Left lung (tissue), 10 donors: Measurements from ENCODE around the gene MRPL10. TPM values are rescaled to one million over a fixed set of nuclear protein-coding genes. Genes with fewer than 3 reads are reported as not detected.

Source experiments
- ATAC-seq: fragments of 200-7000 bp; cut with Tn5 transposase; one replicate; pipeline ENCODE4 v1.9.1; 2020; ENCODE audit warnings: moderate library complexity
- DNase-seq, 4 donors: peaks; one replicate each; pipeline ENCODE4 v3.0.0-alpha.2; 2013 to 2020
- H3K27ac ChIP-seq, 2 donors: fragments of 200-600 bp; sonication (generic) in 1 of 2; one replicate each; pipeline versions ENCODE4 v1.5.0 to v1.8.0; 2020 to 2021
- H3K27me3 ChIP-seq, 2 donors: fragments of 200-600 bp; sonication (generic) in 1 of 2; one replicate each; pipeline versions ENCODE4 v1.5.0 to v1.8.0; 2020 to 2021
- H3K36me3 ChIP-seq, 2 donors: fragments of 200-600 bp; sonication (generic) in 1 of 2; one replicate each; pipeline versions ENCODE4 v1.5.0 to v1.8.0; 2020 to 2021
- H3K4me1 ChIP-seq, 2 donors: fragments of 200-600 bp; one replicate each; pipeline ENCODE4 v1.8.0; 2021
- H3K4me3 ChIP-seq, 2 donors: fragments of 200-600 bp; sonication (generic) in 1 of 2; one replicate each; pipeline versions ENCODE4 v1.5.0 to v1.8.0; 2020 to 2021; ENCODE audit warnings: mild to moderate bottlenecking in 1 of 2
- H3K9me3 ChIP-seq, 2 donors: fragments of 200-600 bp; sonication (generic) in 1 of 2; one replicate each; pipeline versions ENCODE4 v1.5.0 to v1.8.0; 2020 to 2021
- intact Hi-C, 2 donors: fragments of 100-400 bp; cut with DNase I; formaldehyde crosslinking; loops; one replicate each; pipeline versions ENCODE4 v1.11.2 to v1.14.2; 2022
- polyA plus RNA-seq, 6 donors: library from polyadenylated mRNA; unstranded; fragments of 120-200 nt; gene quantifications; one replicate each; pipeline ENCODE4 v1.2.1, GENCODE V29; 2013; ENCODE audit not compliant: insufficient read length in 6 of 6
- total RNA-seq, 2 donors: library from RNA; stranded (reverse); fragmentation: NEBNext Ultra II Directional; extraction: Animal tissue kit (Norgen Biotek cat#: 25700); gene quantifications; one replicate each; pipeline ENCODE4 v1.2.1, GENCODE V29; 2021
- TF ChIP-seq, protein P1 (sequence below), 2 donors: fragments of 200-600 bp; sonication (generic) in 1 of 2; IDR thresholded peaks; one replicate each; pipeline versions ENCODE4 v1.5.0 to v1.8.0; 2021; ENCODE audit warnings: antibody characterized with exemption in 2 of 2
- donor health status: DM: no; HTN: yes; CAD: no.
- donor health status: DM: no; HTN: no; CAD: no.

The MRPL10 gene
- total and polyA plus RNA-seq, 8 donors = 26.2 to 55.7 (median 50.6) TPM

- no peaks in the 10 kb centered on the region for H3K9me3 ChIP-seq
- no peak overlapping the region for H3K27ac ChIP-seq
- intact Hi-C loops = no loop called here
- DNase-seq = peak in 1 of 4 donors; percentile 73
- TF ChIP-seq, protein P1, sequence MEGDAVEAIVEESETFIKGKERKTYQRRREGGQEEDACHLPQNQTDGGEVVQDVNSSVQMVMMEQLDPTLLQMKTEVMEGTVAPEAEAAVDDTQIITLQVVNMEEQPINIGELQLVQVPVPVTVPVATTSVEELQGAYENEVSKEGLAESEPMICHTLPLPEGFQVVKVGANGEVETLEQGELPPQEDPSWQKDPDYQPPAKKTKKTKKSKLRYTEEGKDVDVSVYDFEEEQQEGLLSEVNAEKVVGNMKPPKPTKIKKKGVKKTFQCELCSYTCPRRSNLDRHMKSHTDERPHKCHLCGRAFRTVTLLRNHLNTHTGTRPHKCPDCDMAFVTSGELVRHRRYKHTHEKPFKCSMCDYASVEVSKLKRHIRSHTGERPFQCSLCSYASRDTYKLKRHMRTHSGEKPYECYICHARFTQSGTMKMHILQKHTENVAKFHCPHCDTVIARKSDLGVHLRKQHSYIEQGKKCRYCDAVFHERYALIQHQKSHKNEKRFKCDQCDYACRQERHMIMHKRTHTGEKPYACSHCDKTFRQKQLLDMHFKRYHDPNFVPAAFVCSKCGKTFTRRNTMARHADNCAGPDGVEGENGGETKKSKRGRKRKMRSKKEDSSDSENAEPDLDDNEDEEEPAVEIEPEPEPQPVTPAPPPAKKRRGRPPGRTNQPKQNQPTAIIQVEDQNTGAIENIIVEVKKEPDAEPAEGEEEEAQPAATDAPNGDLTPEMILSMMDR (IDR thresholded peaks at IDR 0.05) = peak in 1 of 2 donors; percentile 3
- H3K4me3 ChIP-seq = no peak overlapping the region
- ATAC-seq = no peak
- H3K27me3 ChIP-seq = peaks cover 36 to 84% of the 10 kb centered on the region in 2 donors
- no peaks in the 10 kb centered on the region for H3K36me3 ChIP-seq
- H3K4me1 ChIP-seq = peaks cover 0 to 48% of the 10 kb centered on the region in 2 donors
These were observed 16.2 kb upstream of the MRPL10 start for GRCh38 chr17:47847341-47848197.

DNA sequence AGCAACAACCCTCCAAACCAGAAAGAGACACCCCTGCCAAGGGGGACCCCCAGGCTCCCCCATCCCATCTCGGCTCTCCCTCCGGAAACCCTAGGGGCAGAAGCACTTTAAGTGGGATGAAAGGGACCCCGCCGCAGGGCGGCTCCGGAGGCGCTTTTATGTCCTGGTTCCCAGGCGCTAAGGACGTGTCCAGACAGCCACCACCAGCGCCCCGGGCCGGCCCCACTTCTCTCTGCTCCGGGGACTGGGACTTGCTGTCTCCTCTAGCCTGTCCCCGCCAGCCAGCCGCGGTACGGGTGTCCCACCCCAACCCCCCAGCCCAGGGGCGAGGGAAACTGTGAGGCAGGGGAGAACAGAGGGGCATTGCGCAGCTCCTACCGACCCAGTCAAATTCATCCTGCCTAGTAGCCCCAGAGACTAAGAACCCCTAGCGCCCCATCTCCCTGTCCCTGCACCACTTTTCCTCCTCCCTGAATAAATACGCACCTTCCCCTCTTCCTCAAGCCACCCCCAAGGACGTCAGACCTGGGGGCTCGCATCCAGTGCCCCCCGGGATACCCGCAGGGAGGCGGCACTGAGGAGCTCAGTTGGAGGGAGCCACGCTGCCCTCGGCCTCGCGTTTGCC is 15.5 kb upstream of the MRPL10 start:
- ATAC-seq = no peak
- Histone ChIP-seq H3K4me3 (no peak overlapping the region), H3K4me1 (peaks cover 0 to 50% of the 10 kb centered on the region in 2 donors), H3K27ac (no peak overlapping the region), H3K9me3 (no peaks in the 10 kb centered on the region), H3K27me3 (peaks cover 30 to 77% of the 10 kb centered on the region in 2 donors), H3K36me3 (no peaks in the 10 kb centered on the region)
- intact Hi-C loops = no loop called here
- TF ChIP-seq, protein P1 (IDR thresholded peaks at IDR 0.05) = peak in 1 of 2 donors; percentile 2
- peak in 2 of 4 donors; percentile 45 to 82 for DNase-seq

GRCh38 chr17:47845716-47846075 is 14.4 kb upstream of the MRPL10 start:
- peaks cover 0 to 51% of the 10 kb centered on the region in 2 donors for H3K4me1 ChIP-seq
- intact Hi-C loops = no loop called here
- H3K4me3 ChIP-seq = no peak overlapping the region
- DNase-seq = no peak
- H3K27ac ChIP-seq = no peak overlapping the region
- ATAC-seq = no peak
- TF ChIP-seq, protein P1 (IDR thresholded peaks at IDR 0.05) = no peak
- H3K36me3 ChIP-seq = no peaks in the 10 kb centered on the region
- peaks cover 28 to 66% of the 10 kb centered on the region in 2 donors for H3K27me3 ChIP-seq
- H3K9me3 ChIP-seq = no peaks in the 10 kb centered on the region

- Histone ChIP-seq H3K36me3 (no peaks in the 10 kb centered on the region), H3K27ac (no peak overlapping the region), H3K27me3 (peaks cover 28 to 59% of the 10 kb centered on the region in 2 donors), H3K4me1 (peaks cover 4 to 52% of the 10 kb centered on the region in 2 donors), H3K4me3 (no peak overlapping the region), H3K9me3 (no peaks in the 10 kb centered on the region)
- TF ChIP-seq, protein P1 (IDR thresholded peaks at IDR 0.05) = peak in 1 of 2 donors; percentile 10
- no peak for DNase-seq
- intact Hi-C loops = no loop called here
- no peak for ATAC-seq
These were observed 13.7 kb upstream of the MRPL10 start for GRCh38 chr17:47844814-47845715.
